Activated CD8-positive, alpha-beta memory T cell treated with anti-CD3 and anti-CD28 coated beads, Interleukin-2, amount 10 ng/mL, durations not matched to agents 7 days and 5 days (primary cell): ENCODE results near the gene B4GALT3. TPM values are rescaled to one million over a fixed set of nuclear protein-coding genes. Genes with fewer than 3 reads are reported as not detected.

ENCODE experiments used
- ATAC-seq: fragments of 150-1000 bp; cut with Tn5 transposase; one replicate; pipeline ENCODE4 v1.10.0; 2021; ENCODE audit warnings: moderate library complexity
- CTCF ChIA-PET: fragments of 350-600 bp; sonication (Branson Sonifier 250); formaldehyde crosslinking; loops from one replicate; lab custom pipeline; 2021; ENCODE audit warnings: antibody characterized with exemption; lab: Charles Lee
- DNase-seq: peaks from one replicate; pipeline ENCODE4 v3.0.0-alpha.2; 2020
- H3K27ac Mint-ChIP-seq: one replicate; pipeline ENCODE4 v1.8.0; 2021; ENCODE audit warnings: mild to moderate bottlenecking, mixed read lengths
- H3K27me3 Mint-ChIP-seq: one replicate; pipeline ENCODE4 v1.8.0; 2021; ENCODE audit warnings: mixed read lengths
- H3K36me3 Mint-ChIP-seq: one replicate; pipeline ENCODE4 v1.8.0; 2021; ENCODE audit warnings: mild to moderate bottlenecking, mixed read lengths
- H3K4me1 Mint-ChIP-seq: one replicate; pipeline ENCODE4 v1.8.0; 2021; ENCODE audit warnings: mixed read lengths
- H3K4me3 Mint-ChIP-seq: one replicate; pipeline ENCODE4 v1.8.0; 2021; ENCODE audit warnings: mild to moderate bottlenecking, moderate library complexity, mixed read lengths
- H3K9me3 Mint-ChIP-seq: one replicate; pipeline ENCODE4 v1.8.0; 2022; ENCODE audit warnings: low read depth, mixed read lengths
- total RNA-seq, 2 experiments: library from RNA; stranded (reverse); gene quantifications; one replicate each; pipeline ENCODE4 v1.2.3, GENCODE V29; 2021

B4GALT3 gene
- total RNA-seq, 2 experiments from 2014 or later, result 47.0 to 53.5 TPM

DNA sequence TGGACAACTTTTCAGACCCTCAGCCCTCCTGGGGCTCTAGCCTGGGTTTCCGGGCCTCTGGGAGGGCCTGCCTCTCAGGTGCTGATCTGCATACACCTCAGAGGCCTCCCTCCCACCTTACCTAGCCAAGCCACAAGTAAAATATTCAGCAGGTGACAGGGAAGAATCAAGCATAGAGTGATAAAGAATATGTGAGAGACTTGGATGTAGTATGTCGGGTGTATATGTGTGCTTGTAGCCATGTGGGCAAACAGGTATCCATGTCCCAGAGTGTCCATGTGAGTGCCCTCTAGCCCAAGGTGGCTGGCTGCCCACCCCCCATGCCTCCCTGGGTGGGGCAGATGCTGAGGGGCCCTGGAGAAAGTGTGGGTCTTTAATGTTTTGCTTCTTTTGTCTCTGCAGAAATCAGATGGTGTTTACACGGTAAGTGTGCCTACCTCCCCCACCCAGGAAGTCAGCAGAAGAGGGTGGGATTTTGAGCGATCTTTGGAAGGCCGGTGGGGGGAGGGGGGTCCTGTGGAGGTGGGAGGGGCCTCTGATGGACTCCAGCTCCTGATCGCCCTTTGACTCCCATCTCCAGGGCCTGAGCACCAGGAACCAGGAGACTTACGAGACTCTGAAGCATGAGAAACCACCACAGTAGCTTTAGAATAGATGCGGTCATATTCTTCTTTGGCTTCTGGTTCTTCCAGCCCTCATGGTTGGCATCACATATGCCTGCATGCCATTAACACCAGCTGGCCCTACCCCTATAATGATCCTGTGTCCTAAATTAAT, 41.2 kb upstream of the B4GALT3 start:
- Mint-ChIP-seq H3K27me3 (no peaks in the 10 kb centered on the region), H3K4me1 (peaks cover 32% of the 10 kb centered on the region), H3K4me3 (no peak overlapping the region), H3K36me3 (peaks cover 15% of the 10 kb centered on the region), H3K9me3 (no peaks in the 10 kb centered on the region), H3K27ac (no peak overlapping the region)
- DNase-seq, result no peak
- ATAC-seq, result no peak
- CTCF ChIA-PET, result interaction anchor here (0.6 to 10.9 kb wide), 6 partner anchors 8 to 121 kb away, joined by 3 to 110 read pairs (median 11); partner anchors contain the start of gene NDUFS2

DNA sequence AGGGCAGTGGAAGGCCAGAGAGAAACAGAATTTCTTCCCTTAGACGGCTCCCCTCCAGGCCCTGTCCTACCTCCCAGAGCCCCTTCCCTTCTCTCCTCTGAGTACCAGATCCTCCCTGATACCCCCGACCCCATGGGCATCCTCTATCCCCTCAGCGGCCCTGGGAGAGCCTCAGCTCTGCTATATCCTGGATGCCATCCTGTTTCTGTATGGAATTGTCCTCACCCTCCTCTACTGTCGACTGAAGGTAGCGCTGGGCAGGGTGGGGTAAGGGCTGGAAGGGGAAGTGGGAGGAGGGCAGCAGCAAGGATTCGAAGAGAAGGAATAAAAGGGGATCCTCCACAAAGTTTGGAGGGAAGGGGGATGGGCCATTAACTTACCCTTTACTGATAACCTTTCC, 40.5 kb upstream of the B4GALT3 start:
- Mint-ChIP-seq H3K27ac (peak overlapping the region; percentile 25), H3K27me3 (no peaks in the 10 kb centered on the region), H3K4me3 (no peak overlapping the region), H3K4me1 (peaks cover 32% of the 10 kb centered on the region), H3K36me3 (peaks cover 20% of the 10 kb centered on the region), H3K9me3 (no peaks in the 10 kb centered on the region)
- ATAC-seq, result no peak
- no peak for DNase-seq
- CTCF ChIA-PET, result interaction anchor here (0.7 to 5.3 kb wide), 6 partner anchors 8 to 164 kb away, joined by 3 to 26 read pairs (median 10); partner anchors contain the start of genes NDUFS2 and TOMM40L

DNA sequence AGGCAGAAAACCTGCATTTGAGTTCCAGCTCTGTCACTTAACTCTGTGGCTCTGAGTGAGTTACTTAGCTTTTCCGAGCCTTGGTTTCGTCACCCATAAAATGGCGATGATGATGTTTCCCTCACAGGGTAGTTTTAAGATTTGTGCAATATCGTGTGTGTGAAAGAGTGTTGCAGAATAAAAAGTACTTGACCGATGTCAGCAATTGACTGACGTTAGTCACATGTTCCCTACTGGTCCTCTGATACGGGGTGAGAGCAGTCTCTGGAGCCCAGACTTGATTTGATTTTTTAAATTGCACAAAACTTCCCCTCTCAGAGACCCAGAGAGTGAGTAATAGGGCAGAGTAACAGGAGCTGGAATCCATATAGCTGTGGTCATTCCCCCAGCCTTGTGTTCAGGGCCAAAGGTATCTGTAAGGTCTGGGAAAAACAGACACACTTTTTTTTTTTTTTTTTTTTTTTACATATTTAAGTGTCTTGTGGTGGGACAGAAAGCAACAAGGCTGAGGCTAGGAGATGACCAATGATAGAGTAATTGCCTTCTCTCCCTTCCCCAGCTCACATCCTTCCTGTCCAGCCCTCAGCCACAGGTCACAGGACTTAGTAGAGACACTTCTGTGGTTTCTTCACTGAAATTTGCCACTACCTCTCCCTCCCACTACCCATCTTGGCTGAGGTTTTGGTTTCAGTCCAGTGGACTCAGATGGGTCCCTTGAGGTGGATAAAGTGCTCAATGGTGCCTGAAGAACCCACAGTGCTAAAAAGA, 39.8 kb upstream of the B4GALT3 start:
- ATAC-seq, result peak; percentile 62
- H3K4me1 Mint-ChIP-seq, result peaks cover 32% of the 10 kb centered on the region
- CTCF ChIA-PET, result interaction anchor here (0.7 to 5.3 kb wide), 9 partner anchors 9 to 165 kb away, joined by 3 to 26 read pairs (median 6); partner anchors contain the start of genes CFAP126, NDUFS2 and TOMM40L

GRCh38 chr1:161215076-161215475, 37.8 kb upstream of the B4GALT3 start, which contains the start of gene FCER1G:
Gene FCER1G (plus strand): TSS chr1:161215295. CDS start chr1:161215322, 27 bp downstream.
- Mint-ChIP-seq H3K4me3 (peak within 1 kb of the TSS; percentile 17), H3K9me3 (no peaks in the 10 kb centered on the region), H3K27me3 (no peaks in the 10 kb centered on the region), H3K36me3 (peaks cover 35% of the 10 kb centered on the region), H3K27ac (peak within 1 kb of the TSS; percentile 65), H3K4me1 (peaks cover 28% of the 10 kb centered on the region)
- CTCF ChIA-PET, result interaction anchor here (0.6 to 3.4 kb wide), 5 partner anchors 9 to 356 kb away, joined by 3 to 24 read pairs (median 3); partner anchors contain the start of gene TOMM40L
- ATAC-seq, result no peak
- DNase-seq, result no peak

More for the DNA sequence above, 39.8 kb upstream of the B4GALT3 start:
- H3K27ac Mint-ChIP-seq, result peak overlapping the region; percentile 44
- H3K27me3 Mint-ChIP-seq, result no peaks in the 10 kb centered on the region
- peak; percentile 63 for DNase-seq
- H3K4me3 Mint-ChIP-seq, result no peak overlapping the region
- no peaks in the 10 kb centered on the region for H3K9me3 Mint-ChIP-seq
- H3K36me3 Mint-ChIP-seq, result peaks cover 23% of the 10 kb centered on the region

DNA sequence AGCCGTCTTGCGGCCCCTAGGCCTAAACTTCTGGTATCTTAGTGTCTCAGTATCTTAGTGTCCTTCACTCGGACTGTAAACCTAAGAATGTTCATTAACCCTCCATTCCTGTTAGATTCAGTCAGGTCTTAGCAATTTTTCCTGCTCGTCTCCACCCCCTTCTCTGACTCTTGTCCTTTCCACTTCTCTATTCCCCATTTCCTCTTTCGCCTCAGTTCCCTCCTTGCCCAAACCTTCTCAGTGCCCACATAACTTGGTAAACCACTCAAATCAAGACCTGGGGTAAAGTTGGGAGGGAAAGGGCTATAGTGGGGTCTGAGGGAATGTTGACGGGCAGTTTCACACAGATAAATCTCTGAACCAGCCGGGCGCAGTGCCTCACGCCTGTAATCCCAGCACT, 37.1 kb upstream of the B4GALT3 start:
- ATAC-seq, result no peak
- H3K9me3 Mint-ChIP-seq, result no peaks in the 10 kb centered on the region
- peaks cover 40% of the 10 kb centered on the region for H3K36me3 Mint-ChIP-seq
- DNase-seq, result no peak
- no peaks in the 10 kb centered on the region for H3K27me3 Mint-ChIP-seq
- H3K4me1 Mint-ChIP-seq, result peaks cover 34% of the 10 kb centered on the region
- CTCF ChIA-PET, result interaction anchor here (0.7 kb wide), 1 partner anchor 357 kb away, joined by 3 read pairs; no protein-coding TSS in a partner anchor
- no peak overlapping the region for H3K4me3 Mint-ChIP-seq
- no peak overlapping the region for H3K27ac Mint-ChIP-seq

DNA sequence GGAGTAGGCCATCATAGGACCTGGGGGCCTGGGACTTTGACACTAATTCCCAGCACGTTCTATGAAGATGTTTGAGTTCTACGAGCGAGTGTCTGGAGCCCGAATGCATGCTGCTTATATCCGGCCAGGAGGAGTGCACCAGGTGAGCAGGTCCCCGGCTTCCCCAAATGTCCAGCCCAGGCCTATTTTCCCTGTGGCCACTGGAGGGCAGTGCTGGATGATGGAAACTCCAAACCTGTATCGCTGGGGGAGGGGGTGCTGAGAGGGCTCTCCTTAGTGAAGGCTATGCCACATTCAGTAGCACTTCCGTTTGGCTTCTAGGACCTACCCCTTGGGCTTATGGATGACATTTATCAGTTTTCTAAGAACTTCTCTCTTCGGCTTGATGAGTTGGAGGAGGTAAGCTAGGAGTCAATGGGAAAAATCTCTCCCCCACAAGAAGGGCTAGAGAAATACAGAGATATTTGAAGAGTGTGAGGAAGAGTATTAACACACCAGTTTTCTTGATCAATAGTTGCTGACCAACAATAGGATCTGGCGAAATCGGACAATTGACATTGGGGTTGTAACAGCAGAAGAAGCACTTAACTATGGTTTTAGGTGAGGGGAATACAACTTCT, 32.6 kb upstream of the B4GALT3 start:
- Mint-ChIP-seq H3K4me1 (peaks cover 32% of the 10 kb centered on the region), H3K36me3 (peaks cover 54% of the 10 kb centered on the region), H3K27ac (peak overlapping the region; percentile 57), H3K4me3 (no peak overlapping the region), H3K9me3 (no peaks in the 10 kb centered on the region), H3K27me3 (no peaks in the 10 kb centered on the region)
- DNase-seq (peak; percentile 82), ATAC-seq (peak; percentile 90)
- CTCF ChIA-PET, result interaction anchor here (0.6 to 6.7 kb wide), 10 partner anchors 8 to 189 kb away, joined by 3 to 110 read pairs (median 6); partner anchors contain the start of genes APOA2, NDUFS2 and TOMM40L

- CTCF ChIA-PET, result interaction anchor here (0.6 to 7.0 kb wide), 5 partner anchors 9 to 175 kb away, joined by 3 to 89 read pairs (median 6); partner anchors contain the start of genes APOA2, FCER1G, PPOX and TOMM40L
- H3K4me3 Mint-ChIP-seq, result no peak overlapping the region
- peaks cover 47% of the 10 kb centered on the region for H3K4me1 Mint-ChIP-seq
- no peak overlapping the region for H3K27ac Mint-ChIP-seq
- ATAC-seq (no peak), DNase-seq (no peak)
- H3K9me3 Mint-ChIP-seq, result no peaks in the 10 kb centered on the region
- peaks cover 51% of the 10 kb centered on the region for H3K36me3 Mint-ChIP-seq
- no peaks in the 10 kb centered on the region for H3K27me3 Mint-ChIP-seq
These were observed 29.9 kb upstream of the B4GALT3 start for GRCh38 chr1:161207173-161207572.

GRCh38 chr1:161206411-161207140, 29.3 kb upstream of the B4GALT3 start:
- no peak for ATAC-seq
- DNase-seq, result no peak
- Mint-ChIP-seq H3K9me3 (no peaks in the 10 kb centered on the region), H3K27ac (peak overlapping the region; percentile 23), H3K36me3 (peaks cover 47% of the 10 kb centered on the region), H3K4me3 (no peak overlapping the region), H3K4me1 (peaks cover 51% of the 10 kb centered on the region), H3K27me3 (no peaks in the 10 kb centered on the region)
- CTCF ChIA-PET, result interaction anchor here (0.6 to 7.0 kb wide), 7 partner anchors 9 to 175 kb away, joined by 3 to 89 read pairs (median 6); partner anchors contain the start of genes APOA2, FCER1G, PPOX and TOMM40L

- Mint-ChIP-seq H3K27ac (peak within 1 kb of the TSS; percentile 95), H3K4me3 (peak within 1 kb of the TSS; percentile 87), H3K36me3 (peaks cover 29% of the 10 kb centered on the region), H3K9me3 (no peaks in the 10 kb centered on the region), H3K4me1 (peaks cover 64% of the 10 kb centered on the region), H3K27me3 (no peaks in the 10 kb centered on the region)
- CTCF ChIA-PET, result interaction anchor here (0.9 to 7.0 kb wide), 19 partner anchors 9 to 188 kb away, joined by 3 to 89 read pairs (median 4); partner anchors contain the start of genes APOA2, B4GALT3, PCP4L1 and PPOX
- DNase-seq (peak; percentile 99), ATAC-seq (peak; percentile 99)
These were observed 24.8 kb upstream of the B4GALT3 start, which contains the start of gene NDUFS2 for GRCh38 chr1:161201836-161202712. Gene NDUFS2 (plus strand): TSS chr1:161202367. CDS start chr1:161202386, 19 bp downstream.

DNA sequence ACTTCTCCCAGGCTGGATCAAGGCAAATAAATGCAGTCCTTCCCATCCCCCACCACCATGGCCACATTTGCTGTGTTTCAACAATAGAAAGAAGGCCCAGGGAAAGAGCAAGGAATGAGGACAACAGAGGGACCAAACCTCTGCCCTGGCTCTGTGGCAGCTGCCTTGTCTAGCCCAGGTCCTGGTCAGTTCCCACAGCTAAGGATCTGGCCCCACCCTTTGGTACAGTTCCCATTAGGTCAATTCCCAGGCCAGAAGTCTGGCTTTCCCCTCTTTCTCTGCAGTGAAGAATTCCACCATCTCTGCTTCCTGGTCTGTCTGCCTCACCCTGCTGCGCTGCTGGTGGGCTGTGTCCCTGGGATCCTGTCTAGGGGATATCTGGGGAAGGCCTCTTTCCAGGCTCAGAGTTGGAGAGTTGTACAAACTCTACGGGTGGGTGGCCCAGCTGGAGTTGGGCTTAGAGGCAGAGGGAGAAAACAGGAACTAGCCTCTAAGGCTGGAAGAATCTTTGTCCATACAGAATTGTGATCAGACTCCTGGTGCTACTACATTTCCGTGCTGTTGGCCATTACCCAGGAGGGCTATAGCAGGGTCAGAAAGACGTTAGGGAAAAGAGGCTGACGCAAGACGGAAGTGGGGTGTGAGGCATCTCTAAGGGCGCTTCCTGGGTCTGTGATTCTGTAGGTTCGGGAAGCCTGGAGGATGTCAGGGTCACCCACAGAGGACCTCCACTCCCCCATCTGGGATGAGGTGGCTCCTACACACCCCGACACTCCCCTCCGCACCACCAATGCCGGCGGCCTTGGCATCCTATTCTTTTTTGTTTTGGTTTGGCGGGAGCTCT, 23.9 kb upstream of the B4GALT3 start:
- ATAC-seq (peak; percentile 0), DNase-seq (no peak)
- Mint-ChIP-seq H3K9me3 (no peaks in the 10 kb centered on the region), H3K27me3 (no peaks in the 10 kb centered on the region), H3K36me3 (peaks cover 25% of the 10 kb centered on the region), H3K4me3 (peak overlapping the region; percentile 87), H3K4me1 (peaks cover 62% of the 10 kb centered on the region), H3K27ac (peak overlapping the region; percentile 95)
- CTCF ChIA-PET, result interaction anchor here (0.9 to 7.0 kb wide), 17 partner anchors 9 to 181 kb away, joined by 3 to 89 read pairs (median 6); partner anchors contain the start of genes APOA2, B4GALT3, PCP4L1 and PPOX
